Measurements from ENCODE around the gene FAM163B. TPM values are rescaled to one million over a fixed set of nuclear protein-coding genes. Genes with fewer than 3 reads are reported as not detected.

Gene FAM163B
- polyA plus RNA-seq, 1 donor (not counting 4 experiments of a cell fraction or from before 2014, with no cell fraction given) = not detected

- Histone ChIP-seq H3K79me2 (ENCODE audit: control insufficient read depth, insufficient read depth, low read length) (no peaks in the 10 kb centered on the region), H3K9me1 (ENCODE audit: control insufficient read depth, extremely low read depth, insufficient read depth, low read length) (no peaks in the 10 kb centered on the region), H3K27ac (ENCODE audit: control insufficient read depth, insufficient read depth, low read length) (no peak overlapping the region), H4K20me1 (ENCODE audit: control insufficient read depth, extremely low read depth, insufficient read depth, low read length) (no peaks in the 10 kb centered on the region), H3K36me3 (ENCODE audit: control insufficient read depth in 2 of 2, extremely low read depth in 1 of 2, insufficient read depth in 2 of 2, low read length in 2 of 2) (no peaks in the 10 kb centered on the region), H3K27me3 (ENCODE audit: control insufficient read depth, extremely low read depth, insufficient read depth, low read length) (peaks cover 6% of the 10 kb centered on the region), H3K9me3 (ENCODE audit: control insufficient read depth, low read depth, low read length) (no peaks in the 10 kb centered on the region), H3K4me2 (ENCODE audit: control insufficient read depth, extremely low read depth, insufficient read depth, low read depth, low read length) (no peak overlapping the region), H3K4me1 (ENCODE audit: control insufficient read depth, extremely low read depth, insufficient read depth, low read length) (no peaks in the 10 kb centered on the region), H2AFZ (ENCODE audit: control insufficient read depth, low read length) (no peak overlapping the region), H3K4me3 (ENCODE audit: control insufficient read depth in 2 of 3, extremely low read depth in 1 of 3, insufficient read depth in 2 of 3, low read depth in 1 of 3, low read length in 3 of 3) (no peak overlapping the region), H3K9ac (ENCODE audit: control insufficient read depth, extremely low read depth, insufficient read depth, low read length) (no peak overlapping the region)
- no peak for DNase-seq (ENCODE audit: low read depth, low spot score)
- TF ChIP-seq EZH2 (IDR thresholded peaks at IDR 0.05; ENCODE audit: low read length) (no peak), CTCF (optimal IDR thresholded peaks at IDR 0.05 in 1 of 3, IDR thresholded peaks at IDR 0.05 in 1 of 3, conservative IDR thresholded peaks at IDR 0.05 in 1 of 3; ENCODE audit: extremely low read depth in 1 of 3, insufficient read depth in 2 of 3, low read length in 3 of 3) (no peak)
- dilution Hi-C loops (cut with MboI; ENCODE audit: extremely low pct_ligation_motif_present, low sequenced_read_pairs) = no loop called here
- no peak for FAIRE-seq
Measured at GRCh38 chr9:133641861-133642595, 32.8 kb upstream of the FAM163B start.

GRCh38 chr9:133641396-133641655 lies 32.1 kb upstream of the FAM163B start:
- Histone ChIP-seq H4K20me1 (ENCODE audit: control insufficient read depth, extremely low read depth, insufficient read depth, low read length) (no peaks in the 10 kb centered on the region), H3K4me2 (ENCODE audit: control insufficient read depth, extremely low read depth, insufficient read depth, low read depth, low read length) (no peak overlapping the region), H3K9ac (ENCODE audit: control insufficient read depth, extremely low read depth, insufficient read depth, low read length) (no peak overlapping the region), H3K79me2 (ENCODE audit: control insufficient read depth, insufficient read depth, low read length) (no peaks in the 10 kb centered on the region), H3K4me3 (ENCODE audit: control insufficient read depth in 2 of 3, extremely low read depth in 1 of 3, insufficient read depth in 2 of 3, low read depth in 1 of 3, low read length in 3 of 3) (no peak overlapping the region), H3K4me1 (ENCODE audit: control insufficient read depth, extremely low read depth, insufficient read depth, low read length) (no peaks in the 10 kb centered on the region), H2AFZ (ENCODE audit: control insufficient read depth, low read length) (no peak overlapping the region), H3K27ac (ENCODE audit: control insufficient read depth, insufficient read depth, low read length) (no peak overlapping the region), H3K9me1 (ENCODE audit: control insufficient read depth, extremely low read depth, insufficient read depth, low read length) (no peaks in the 10 kb centered on the region), H3K9me3 (ENCODE audit: control insufficient read depth, low read depth, low read length) (no peaks in the 10 kb centered on the region), H3K36me3 (ENCODE audit: control insufficient read depth in 2 of 2, extremely low read depth in 1 of 2, insufficient read depth in 2 of 2, low read length in 2 of 2) (no peaks in the 10 kb centered on the region), H3K27me3 (ENCODE audit: control insufficient read depth, extremely low read depth, insufficient read depth, low read length) (peaks cover 5% of the 10 kb centered on the region)
- dilution Hi-C loops (cut with MboI; ENCODE audit: extremely low pct_ligation_motif_present, low sequenced_read_pairs) = no loop called here
- TF ChIP-seq EZH2 (IDR thresholded peaks at IDR 0.05; ENCODE audit: low read length) (no peak), CTCF (optimal IDR thresholded peaks at IDR 0.05 in 1 of 3, IDR thresholded peaks at IDR 0.05 in 1 of 3, conservative IDR thresholded peaks at IDR 0.05 in 1 of 3; ENCODE audit: extremely low read depth in 1 of 3, insufficient read depth in 2 of 3, low read length in 3 of 3) (no peak)
- no peak for DNase-seq (ENCODE audit: low read depth, low spot score)
- FAIRE-seq = no peak

Data from keratinocyte (primary cell).